Measurements from ENCODE around the gene IKBKG.
"Not testable (repeated sequence)": the region's sequence is repeated elsewhere in the genome, so short reads cannot be mapped to it uniquely, and the experiment has no call there.

The IKBKG gene

GRCh38 chrX:154560326-154560725 is 12.9 kb downstream of the IKBKG start:
- DNase-seq: not testable (repeated sequence)

- DNase-seq: not testable (repeated sequence)
These were observed 14.9 kb downstream of the IKBKG start for GRCh38 chrX:154562295-154562694.

- DNase-seq: not testable (repeated sequence)
These were observed 22.9 kb downstream of the IKBKG start for GRCh38 chrX:154570361-154570760.

- DNase-seq: not testable (repeated sequence)
These were observed 25.6 kb downstream of the IKBKG start for GRCh38 chrX:154573061-154573460.

GRCh38 chrX:154575076-154575475 is 27.7 kb downstream of the IKBKG start:
- not testable (repeated sequence) for DNase-seq

GRCh38 chrX:154582994-154583393 is 35.6 kb downstream of the IKBKG start:
- DNase-seq: not testable (repeated sequence)

- DNase-seq: not testable (repeated sequence)
These were observed 37.3 kb downstream of the IKBKG start, which contains the start of gene CTAG1A for GRCh38 chrX:154584585-154585183. CTAG1A (plus strand) TSS chrX:154585133; CDS start chrX:154585207, 74 bp downstream.

GRCh38 chrX:154590415-154590814 is 43.0 kb downstream of the IKBKG start:
- not testable (repeated sequence) for DNase-seq

GRCh38 chrX:154592505-154592904 is 45.1 kb downstream of the IKBKG start:
- no peak for DNase-seq

GRCh38 chrX:154593201-154593600 is 45.8 kb downstream of the IKBKG start:
- no peak for DNase-seq

GRCh38 chrX:154594491-154594890 is 47.1 kb downstream of the IKBKG start:
- DNase-seq: no peak

GRCh38 chrX:154595559-154596249 is 48.3 kb downstream of the IKBKG start:
- DNase-seq: no peak

- no peak for DNase-seq
These were observed 49.0 kb downstream of the IKBKG start for GRCh38 chrX:154596290-154596929.

GRCh38 chrX:154597221-154597620 is 49.8 kb downstream of the IKBKG start:
- DNase-seq: no peak

GRCh38 chrX:154598656-154599055 is 51.2 kb downstream of the IKBKG start:
- no peak for DNase-seq

- no peak for DNase-seq
These were observed 52.1 kb downstream of the IKBKG start for GRCh38 chrX:154599531-154599930.

- no peak for DNase-seq
These were observed 53.4 kb downstream of the IKBKG start for GRCh38 chrX:154600759-154601374.

GRCh38 chrX:154602226-154602625 is 54.8 kb downstream of the IKBKG start:
- DNase-seq: no peak

GRCh38 chrX:154602766-154603437 is 55.5 kb downstream of the IKBKG start:
- no peak for DNase-seq

GRCh38 chrX:154603438-154604430 is 56.3 kb downstream of the IKBKG start:
- no peak for DNase-seq

- no peak for DNase-seq
These were observed 58.1 kb downstream of the IKBKG start for GRCh38 chrX:154605566-154605965.

GRCh38 chrX:154607370-154607769 is 60.0 kb downstream of the IKBKG start:
- DNase-seq: no peak
